ENCODE data around the gene PRMT2. TPM values are rescaled to one million over a fixed set of nuclear protein-coding genes. Genes with fewer than 3 reads are reported as not detected.
A peak's percentile ranks its signal among the peaks of the same experiment; 100 is the strongest.

PRMT2 gene
- total RNA-seq (10 to 100 TPM; 18.7 to 85.0 (median 48.8) TPM), polyA plus RNA-seq (10 to 100 TPM; 63.8 to 75.5 (median 63.9) TPM)
- long read RNA-seq, donor 1, transcript PRMT2-203 (12 exons, 2,688 nt), result major isoform, 5 of 20 reads
- long read RNA-seq, donor 1, partial matches to known transcripts, result 8 of 20 reads
- long read RNA-seq, donor 1, other reads (novel, unspliced or antisense), result 0 of 20 reads
- long read RNA-seq, donor 2, transcript PRMT2-204 (6 exons, 954 nt), result major isoform, 6 of 27 reads
- long read RNA-seq, donor 2, transcript PRMT2-206 (11 exons, 2,131 nt), result major isoform, 6 of 27 reads
- long read RNA-seq, donor 2, partial matches to known transcripts, result 11 of 27 reads
- long read RNA-seq, donor 2, other reads (novel, unspliced or antisense), result 0 of 27 reads
- long read RNA-seq, donor 3, transcript PRMT2-206 (11 exons, 2,131 nt), result major isoform, 5 of 8 reads
- long read RNA-seq, donor 3, partial matches to known transcripts, result 0 of 8 reads
- long read RNA-seq, donor 3, other reads (novel, unspliced or antisense), result 0 of 8 reads
- long read RNA-seq, donor 4, result 0 reads
- long read RNA-seq, donor 5, transcript PRMT2-206 (11 exons, 2,131 nt), result major isoform, 8 of 42 reads
- long read RNA-seq, donor 5, partial matches to known transcripts, result 27 of 42 reads
- long read RNA-seq, donor 5, other reads (novel, unspliced or antisense), result 0 of 42 reads
- long read RNA-seq, donor 6, transcript PRMT2-204 (6 exons, 954 nt), result minor isoform, 13 of 96 reads
- long read RNA-seq, donor 6, transcript PRMT2-203 (12 exons, 2,688 nt), result minor isoform, 7 of 96 reads
- long read RNA-seq, donor 6, transcript PRMT2-206 (11 exons, 2,131 nt), result major isoform, 29 of 96 reads
- long read RNA-seq, donor 6, partial matches to known transcripts, result 41 of 96 reads
- long read RNA-seq, donor 6, other reads (novel, unspliced or antisense), result 0 of 96 reads
- long read RNA-seq, donor 7, transcript PRMT2-206 (11 exons, 2,131 nt), result major isoform, 8 of 69 reads
- long read RNA-seq, donor 7, transcript PRMT2-203 (12 exons, 2,688 nt), result minor isoform, 5 of 69 reads
- long read RNA-seq, donor 7, partial matches to known transcripts, result 51 of 69 reads
- long read RNA-seq, donor 7, other reads (novel, unspliced or antisense), result 0 of 69 reads
- long read RNA-seq, donor 8, transcript PRMT2-204 (6 exons, 954 nt), result major isoform, 5 of 55 reads
- long read RNA-seq, donor 8, transcript PRMT2-203 (12 exons, 2,688 nt), result major isoform, 5 of 55 reads
- long read RNA-seq, donor 8, transcript PRMT2-206 (11 exons, 2,131 nt), result major isoform, 5 of 55 reads
- long read RNA-seq, donor 8, partial matches to known transcripts, result 38 of 55 reads
- long read RNA-seq, donor 8, other reads (novel, unspliced or antisense), result 0 of 55 reads
- long read RNA-seq, donor 9, partial matches to known transcripts, result 38 of 47 reads
- long read RNA-seq, donor 9, other reads (novel, unspliced or antisense), result 0 of 47 reads
- long read RNA-seq, donor 10, partial matches to known transcripts, result 0 of 6 reads
- long read RNA-seq, donor 10, other reads (novel, unspliced or antisense), result 0 of 6 reads

- intact Hi-C loops (cut with DNase I; ENCODE audit: low total_unique reads), result no loop called here
- WGBS, 5 donors, result 0 to 1% (median 0%) methylated on average over 49 to 90 of the region's 90 CpGs
Observed at GRCh38 chr21:46635324-46636180, at the start of gene PRMT2. PRMT2 (plus strand) TSS chr21:46635674; CDS start chr21:46636952, 1,278 bp downstream.

GRCh38 chr21:46594276-46594675 is 41.2 kb upstream of the PRMT2 start:
- no peak overlapping the region for H3K4me3 ChIP-seq
- H3K4me1 ChIP-seq, result peaks cover 0 to 11% (median 7%) of the 10 kb centered on the region in 4 donors
- H3K27ac ChIP-seq, result no peak overlapping the region
- TF ChIP-seq POLR2AphosphoS5 (IDR thresholded peaks at IDR 0.05) (no peak), POLR2A (IDR thresholded peaks at IDR 0.05) (no peak), EP300 (IDR thresholded peaks at IDR 0.05) (no peak), CTCF (IDR thresholded peaks at IDR 0.05) (no peak)
- WGBS, 5 donors, result 74 to 89% (median 83%) methylated on average over 8 of the region's 8 CpGs
- H3K36me3 ChIP-seq, result no peaks in the 10 kb centered on the region
- intact Hi-C loops (cut with DNase I; ENCODE audit: low total_unique reads), result no loop called here
- peaks cover 0 to 55% (median 38%) of the 10 kb centered on the region in 4 donors for H3K9me3 ChIP-seq
- DNase-seq, result no peak
- H3K27me3 ChIP-seq, result peaks cover 0 to 3% (median 0%) of the 10 kb centered on the region in 3 donors

More at GRCh38 chr21:46635324-46636180, at the start of gene PRMT2:
- DNase-seq, result peak; percentile 98 to 99
- Histone ChIP-seq H3K36me3 (peaks cover 0 to 5% (median under 1%) of the 10 kb centered on the region in 4 donors), H3K27ac (peak within 1 kb of the TSS; percentile 94 to 99 (median 99)), H3K4me3 (peak within 1 kb of the TSS; percentile 78 to 94 (median 84)), H3K9me3 (no peaks in the 10 kb centered on the region), H3K4me1 (peaks cover 21 to 53% (median 38%) of the 10 kb centered on the region in 4 donors), H3K27me3 (no peaks in the 10 kb centered on the region)
- peak in 2 of 4 donors; percentile 46 to 54 for TF ChIP-seq POLR2A (IDR thresholded peaks at IDR 0.05)
- TF ChIP-seq EP300 (IDR thresholded peaks at IDR 0.05), result no peak
- TF ChIP-seq POLR2AphosphoS5 (IDR thresholded peaks at IDR 0.05), result peak; percentile 93 to 97 (median 96)

- no peak overlapping the region for H3K27ac ChIP-seq
- peaks cover 0 to 3% (median 0%) of the 10 kb centered on the region in 3 donors for H3K27me3 ChIP-seq
- H3K9me3 ChIP-seq, result peaks cover 0 to 38% (median 25%) of the 10 kb centered on the region in 4 donors
- TF ChIP-seq CTCF (IDR thresholded peaks at IDR 0.05) (no peak), POLR2A (IDR thresholded peaks at IDR 0.05) (no peak), EP300 (IDR thresholded peaks at IDR 0.05) (no peak)
- no peak overlapping the region for H3K4me3 ChIP-seq
- peaks cover 0 to 29% (median 11%) of the 10 kb centered on the region in 4 donors for H3K4me1 ChIP-seq
- intact Hi-C loops (cut with DNase I; ENCODE audit: low total_unique reads), result no loop called here
- DNase-seq, result no peak
- no peaks in the 10 kb centered on the region for H3K36me3 ChIP-seq
- 60 to 100% (median 93%) methylated on average over 1 of the region's 1 CpG for WGBS, 5 donors
Observed at GRCh38 chr21:46596201-46596600, 39.3 kb upstream of the PRMT2 start.
